PC-9 (cell line): ENCODE results near the gene GPR68. TPM values are rescaled to one million over a fixed set of nuclear protein-coding genes. Genes with fewer than 3 reads are reported as not detected.

Source experiments
- Bru-seq: library from RNA; stranded (reverse); fragments of 400-500 nt; gene quantifications from one replicate; lab custom pipeline; 2021; lab: Mats Ljungman, UMichigan
- BruChase-seq, 2 experiments: library from RNA; stranded (reverse); fragments of 400-500 nt; gene quantifications; one replicate each; lab custom pipeline; 2021; lab: Mats Ljungman, UMichigan
- BruUV-seq: library from RNA; stranded (reverse); fragments of 400-500 nt; replicated peaks from 2 replicates; lab custom pipeline; 2021; lab: Mats Ljungman, UMichigan
- CTCF ChIA-PET: fragments of 300-600 bp; sonication (Branson Sonifier 250); formaldehyde crosslinking; loops from one replicate; lab custom pipeline; 2022; ENCODE audit warnings: antibody characterized with exemption; lab: Charles Lee
- POLR2A ChIA-PET: fragments of 300-600 bp; sonication (Branson Sonifier 250); formaldehyde crosslinking; loops from one replicate; lab custom pipeline; 2022; ENCODE audit warnings: antibody characterized with exemption; ENCODE audit not compliant: unreplicated experiment; lab: Charles Lee
- DNase-seq, 2 experiments: peaks; one replicate each; pipeline versions ENCODE4 v3.0.0 to v3.0.0-alpha.2; 2015 to 2022; ENCODE audit warnings: mixed read lengths in 1 of 2
- H2AFZ ChIP-seq: fragments of 200-600 bp; sonication (generic); 2 replicates; pipeline ENCODE4 v1.8.1; 2017; ENCODE audit warnings: antibody characterized with exemption
- H3F3A ChIP-seq: fragments of 200-600 bp; sonication (generic); 2 replicates; pipeline ENCODE4 v1.8.1; 2017; ENCODE audit warnings: antibody characterized with exemption, mild to moderate bottlenecking, low read depth; ENCODE audit not compliant: insufficient read depth
- H3K27ac ChIP-seq: fragments of 200-600 bp; sonication (generic); 2 replicates; pipeline ENCODE4 v1.6.1; 2016; ENCODE audit warnings: mixed run types
- H3K27me3 ChIP-seq: fragments of 200-600 bp; sonication (generic); 2 replicates; pipeline ENCODE4 v1.6.1; 2016; ENCODE audit warnings: low read depth, mixed run types; ENCODE audit not compliant: insufficient read depth
- H3K36me3 ChIP-seq: fragments of 200-600 bp; sonication (generic); 2 replicates; pipeline ENCODE4 v1.6.1; 2016; ENCODE audit warnings: low read depth, mixed run types
- H3K4me1 ChIP-seq: fragments of 200-600 bp; sonication (generic); replicated peaks from 2 replicates; pipeline ENCODE4 v1.6.1; 2016; ENCODE audit warnings: mixed run types; ENCODE audit not compliant: insufficient read depth
- H3K4me2 ChIP-seq: fragments of 200-600 bp; sonication (generic); 2 replicates; pipeline ENCODE4 v1.6.1; 2017; ENCODE audit warnings: mixed run types
- H3K4me3 ChIP-seq: fragments of 200-600 bp; sonication (generic); 2 replicates; pipeline ENCODE4 v1.6.1; 2016; ENCODE audit warnings: mixed run types
- H3K79me2 ChIP-seq: fragments of 200-600 bp; sonication (generic); 2 replicates; pipeline ENCODE4 v1.6.1; 2017; ENCODE audit warnings: low read depth, mixed run types
- H3K9me2 ChIP-seq: fragments of 200-600 bp; sonication (generic); 2 replicates; pipeline ENCODE4 v1.8.1; 2017; ENCODE audit warnings: mild to moderate bottlenecking; ENCODE audit not compliant: insufficient read depth
- H3K9me3 ChIP-seq: fragments of 200-600 bp; sonication (generic); 2 replicates; pipeline ENCODE4 v1.8.1; 2016; ENCODE audit warnings: low read depth; ENCODE audit not compliant: insufficient read depth
- H4K20me1 ChIP-seq: fragments of 200-600 bp; sonication (generic); 2 replicates; pipeline ENCODE4 v1.8.1; 2017; ENCODE audit not compliant: insufficient read depth
- EZH2 ChIP-seq: fragments of 200-600 bp; sonication (generic); IDR thresholded peaks from 2 replicates; pipeline ENCODE4 v1.8.0; 2017; ENCODE audit warnings: antibody characterized with exemption, low read depth
- intact Hi-C: fragments of 100-400 bp; cut with micrococcal nuclease; formaldehyde crosslinking; loops from one replicate; pipeline ENCODE4 v1.10.0; 2022; ENCODE audit not compliant: unreplicated experiment
- long read RNA-seq: library from polyadenylated mRNA; stranded (forward); transcript quantifications from one replicate; pipeline ENCODE4 v2.0.0, GENCODE V29; 2022
- total RNA-seq: library from RNA; stranded (reverse); gene quantifications from 2 replicates; pipeline ENCODE4 v1.2.3, GENCODE V29; 2021
- TF ChIP-seq, protein P1 (sequence below): fragments of 200-600 bp; sonication (generic); conservative IDR thresholded peaks from 2 replicates; pipeline ENCODE4 v1.6.1; 2017; ENCODE audit warnings: mixed run types, antibody characterized with exemption, mild to moderate bottlenecking, moderate library complexity

GPR68 gene
- total RNA-seq: not detected in 2 replicates
- not detected for Bru-seq, nascent RNA
- not detected for BruChase-seq, experiment 1, labeled RNA remaining after a 2-hour chase
- percentile 11 among the genes with signal in this experiment for BruChase-seq, experiment 2, labeled RNA remaining after a 6-hour chase
- long read RNA-seq: 0 reads

- no peaks in the 10 kb centered on the region for H3K9me2 ChIP-seq
- intact Hi-C loops: no loop called here
- H3K4me2 ChIP-seq: no peak within 1 kb of the TSS
- BruUV-seq: no TSS peak
- no peak for DNase-seq
- CTCF ChIA-PET: no interaction called here
- no peaks in the 10 kb centered on the region for H3K4me1 ChIP-seq
- H4K20me1 ChIP-seq: no peaks in the 10 kb centered on the region
- H3K9me3 ChIP-seq: no peaks in the 10 kb centered on the region
- H3K79me2 ChIP-seq: no peaks in the 10 kb centered on the region
- H3K4me3 ChIP-seq: no peak within 1 kb of the TSS
- H3K27me3 ChIP-seq: no peaks in the 10 kb centered on the region
- no peaks in the 10 kb centered on the region for H3K36me3 ChIP-seq
- POLR2A ChIA-PET: no interaction called here
- no peak within 1 kb of the TSS for H2AFZ ChIP-seq
- no peaks in the 10 kb centered on the region for H3F3A ChIP-seq
- no peak for TF ChIP-seq EZH2
- H3K27ac ChIP-seq: no peak within 1 kb of the TSS
Observed at GRCh38 chr14:91244501-91244901, at the start of gene GPR68. TSS of gene GPR68 (minus strand) at chr14:91244704. CDS start at chr14:91235050, 9,654 bp downstream.

- ChIA-PET CTCF (no interaction called here), POLR2A (no interaction called here)
- Histone ChIP-seq H4K20me1 (no peaks in the 10 kb centered on the region), H3K9me3 (no peaks in the 10 kb centered on the region), H3F3A (no peaks in the 10 kb centered on the region), H3K4me3 (no peak overlapping the region), H3K4me2 (no peak overlapping the region), H2AFZ (no peak overlapping the region), H3K27ac (no peak overlapping the region), H3K27me3 (no peaks in the 10 kb centered on the region), H3K9me2 (no peaks in the 10 kb centered on the region), H3K79me2 (no peaks in the 10 kb centered on the region), H3K36me3 (no peaks in the 10 kb centered on the region), H3K4me1 (no peaks in the 10 kb centered on the region)
- no TSS peak for BruUV-seq
- DNase-seq: no peak
- intact Hi-C loops: no loop called here
- TF ChIP-seq, protein P1, sequence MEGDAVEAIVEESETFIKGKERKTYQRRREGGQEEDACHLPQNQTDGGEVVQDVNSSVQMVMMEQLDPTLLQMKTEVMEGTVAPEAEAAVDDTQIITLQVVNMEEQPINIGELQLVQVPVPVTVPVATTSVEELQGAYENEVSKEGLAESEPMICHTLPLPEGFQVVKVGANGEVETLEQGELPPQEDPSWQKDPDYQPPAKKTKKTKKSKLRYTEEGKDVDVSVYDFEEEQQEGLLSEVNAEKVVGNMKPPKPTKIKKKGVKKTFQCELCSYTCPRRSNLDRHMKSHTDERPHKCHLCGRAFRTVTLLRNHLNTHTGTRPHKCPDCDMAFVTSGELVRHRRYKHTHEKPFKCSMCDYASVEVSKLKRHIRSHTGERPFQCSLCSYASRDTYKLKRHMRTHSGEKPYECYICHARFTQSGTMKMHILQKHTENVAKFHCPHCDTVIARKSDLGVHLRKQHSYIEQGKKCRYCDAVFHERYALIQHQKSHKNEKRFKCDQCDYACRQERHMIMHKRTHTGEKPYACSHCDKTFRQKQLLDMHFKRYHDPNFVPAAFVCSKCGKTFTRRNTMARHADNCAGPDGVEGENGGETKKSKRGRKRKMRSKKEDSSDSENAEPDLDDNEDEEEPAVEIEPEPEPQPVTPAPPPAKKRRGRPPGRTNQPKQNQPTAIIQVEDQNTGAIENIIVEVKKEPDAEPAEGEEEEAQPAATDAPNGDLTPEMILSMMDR: no peak
- TF ChIP-seq EZH2: no peak
Observed at GRCh38 chr14:91294153-91294552, 49.6 kb upstream of the GPR68 start.

- TF ChIP-seq, protein P1: no peak
- TF ChIP-seq EZH2: no peak
- Histone ChIP-seq H3K27ac (no peak overlapping the region), H3K36me3 (no peaks in the 10 kb centered on the region), H3K4me3 (no peak overlapping the region), H3K27me3 (no peaks in the 10 kb centered on the region), H3K9me3 (no peaks in the 10 kb centered on the region), H2AFZ (no peak overlapping the region), H4K20me1 (no peaks in the 10 kb centered on the region), H3K4me2 (no peak overlapping the region), H3K9me2 (no peaks in the 10 kb centered on the region), H3K79me2 (no peaks in the 10 kb centered on the region), H3K4me1 (no peaks in the 10 kb centered on the region), H3F3A (no peaks in the 10 kb centered on the region)
- ChIA-PET POLR2A (interaction anchor here (0.6 kb wide), 1 partner anchor 781 kb away, joined by 3 read pairs; no protein-coding TSS in a partner anchor), CTCF (no interaction called here)
- BruUV-seq: no TSS peak
- intact Hi-C loops: no loop called here
- no peak for DNase-seq
Observed at GRCh38 chr14:91293281-91293680, 48.8 kb upstream of the GPR68 start.

DNA sequence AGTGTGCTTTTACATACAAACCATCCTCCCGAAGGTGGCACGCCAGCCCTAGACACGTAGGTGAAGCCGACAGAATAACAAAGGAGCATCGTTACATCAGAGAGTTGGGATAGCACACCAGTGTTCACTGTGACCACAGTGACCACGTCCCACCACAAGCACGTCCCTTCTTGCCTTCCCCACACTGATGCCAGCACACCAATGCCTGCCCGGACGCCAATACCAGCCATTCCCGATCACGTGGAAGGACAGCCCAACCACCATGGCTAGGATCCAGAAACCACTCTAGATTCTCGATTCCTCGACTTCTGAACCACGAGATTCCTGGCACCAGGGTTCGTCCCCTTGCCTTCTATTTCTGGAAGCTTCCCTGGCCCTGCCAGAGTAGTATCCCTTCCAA is 48.0 kb upstream of the GPR68 start:
- Histone ChIP-seq H2AFZ (no peak overlapping the region), H4K20me1 (no peaks in the 10 kb centered on the region), H3K4me2 (no peak overlapping the region), H3K36me3 (no peaks in the 10 kb centered on the region), H3K4me1 (no peaks in the 10 kb centered on the region), H3K79me2 (no peaks in the 10 kb centered on the region), H3K27me3 (no peaks in the 10 kb centered on the region), H3K4me3 (no peak overlapping the region), H3K9me3 (no peaks in the 10 kb centered on the region), H3K27ac (no peak overlapping the region), H3K9me2 (no peaks in the 10 kb centered on the region), H3F3A (no peaks in the 10 kb centered on the region)
- DNase-seq: no peak
- TF ChIP-seq EZH2: no peak
- TF ChIP-seq, protein P1: no peak
- ChIA-PET CTCF (no interaction called here), POLR2A (no interaction called here)
- BruUV-seq: no TSS peak
- intact Hi-C loops: no loop called here
